Activated naive CD8-positive, alpha-beta T cell treated with anti-CD3 and anti-CD28 coated beads, Interleukin-2, amount 50 U/mL, for 24 hours (primary cell): ENCODE results near the gene SYN1.
A peak's percentile ranks its signal among the peaks of the same experiment; 100 is the strongest.

Experiments used
- ATAC-seq: fragments of 150-1000 bp; cut with Tn5 transposase; one replicate; pipeline ENCODE4 v1.10.0; 2021
- DNase-seq: peaks from one replicate; pipeline ENCODE4 v3.0.0; 2021
- H3K27ac Mint-ChIP-seq: one replicate; pipeline ENCODE4 v1.8.0; 2021; ENCODE audit warnings: mild to moderate bottlenecking, mixed read lengths
- H3K27me3 Mint-ChIP-seq: one replicate; pipeline ENCODE4 v1.8.0; 2021; ENCODE audit warnings: mixed read lengths
- H3K36me3 Mint-ChIP-seq: one replicate; pipeline ENCODE4 v1.8.0; 2021; ENCODE audit warnings: low read depth, mixed read lengths
- H3K4me1 Mint-ChIP-seq: one replicate; pipeline ENCODE4 v1.8.0; 2021; ENCODE audit warnings: mixed read lengths
- H3K4me3 Mint-ChIP-seq: one replicate; pipeline ENCODE4 v1.8.0; 2021; ENCODE audit warnings: mild to moderate bottlenecking, moderate library complexity, mixed read lengths
- H3K9me3 Mint-ChIP-seq: one replicate; pipeline ENCODE4 v1.8.0; 2021; ENCODE audit warnings: mixed read lengths

Gene SYN1

DNA sequence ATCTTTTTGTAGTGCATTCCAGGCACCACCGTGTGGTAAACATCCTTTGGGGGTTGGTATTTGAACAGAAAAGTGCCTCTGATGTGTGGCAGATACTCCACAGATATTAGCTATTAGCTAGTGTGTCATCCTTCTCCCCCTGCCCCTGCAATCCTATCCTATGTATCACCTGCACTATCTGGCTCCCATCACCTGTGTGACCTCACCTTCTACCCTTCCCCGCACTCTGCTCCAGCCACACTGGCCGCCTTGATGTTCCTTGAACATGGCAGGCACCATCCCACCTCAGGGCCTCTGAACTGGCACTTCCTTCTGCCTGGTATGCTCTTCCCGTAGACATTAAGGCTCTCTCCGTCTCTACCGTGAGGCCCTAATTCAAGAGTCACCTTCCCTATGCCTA is 27.0 kb upstream of the SYN1 start:
- H3K9me3 Mint-ChIP-seq: no peaks in the 10 kb centered on the region
- DNase-seq (no peak), ATAC-seq (no peak)
- H3K36me3 Mint-ChIP-seq: peaks cover 29% of the 10 kb centered on the region
- peak overlapping the region; percentile 22 for H3K27ac Mint-ChIP-seq
- H3K27me3 Mint-ChIP-seq: no peaks in the 10 kb centered on the region
- no peak overlapping the region for H3K4me3 Mint-ChIP-seq
- peaks cover 52% of the 10 kb centered on the region for H3K4me1 Mint-ChIP-seq

DNA sequence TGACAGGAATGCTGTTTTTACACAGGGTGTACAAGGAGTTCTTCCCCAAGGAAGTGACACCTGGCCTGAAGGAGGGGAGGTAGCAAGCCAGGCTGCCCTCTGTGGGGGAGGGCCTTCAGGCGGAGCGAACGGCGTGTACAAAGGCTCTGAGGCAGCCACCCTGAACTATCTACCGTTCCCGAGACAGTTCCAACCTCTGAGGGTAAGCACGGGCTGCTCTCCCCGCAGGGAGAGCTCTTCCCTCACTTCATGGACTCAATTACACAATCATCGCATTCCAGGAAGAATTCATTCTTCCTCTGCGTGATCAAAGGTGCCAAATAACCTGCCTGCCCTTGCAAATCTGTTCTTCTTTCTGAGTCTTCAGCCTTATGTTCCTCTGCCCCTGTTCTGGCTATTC is 25.9 kb upstream of the SYN1 start:
- Mint-ChIP-seq H3K4me1 (peaks cover 43% of the 10 kb centered on the region), H3K27me3 (no peaks in the 10 kb centered on the region), H3K27ac (no peak overlapping the region), H3K9me3 (no peaks in the 10 kb centered on the region), H3K36me3 (peaks cover 31% of the 10 kb centered on the region), H3K4me3 (no peak overlapping the region)
- DNase-seq: no peak
- ATAC-seq: no peak

DNA sequence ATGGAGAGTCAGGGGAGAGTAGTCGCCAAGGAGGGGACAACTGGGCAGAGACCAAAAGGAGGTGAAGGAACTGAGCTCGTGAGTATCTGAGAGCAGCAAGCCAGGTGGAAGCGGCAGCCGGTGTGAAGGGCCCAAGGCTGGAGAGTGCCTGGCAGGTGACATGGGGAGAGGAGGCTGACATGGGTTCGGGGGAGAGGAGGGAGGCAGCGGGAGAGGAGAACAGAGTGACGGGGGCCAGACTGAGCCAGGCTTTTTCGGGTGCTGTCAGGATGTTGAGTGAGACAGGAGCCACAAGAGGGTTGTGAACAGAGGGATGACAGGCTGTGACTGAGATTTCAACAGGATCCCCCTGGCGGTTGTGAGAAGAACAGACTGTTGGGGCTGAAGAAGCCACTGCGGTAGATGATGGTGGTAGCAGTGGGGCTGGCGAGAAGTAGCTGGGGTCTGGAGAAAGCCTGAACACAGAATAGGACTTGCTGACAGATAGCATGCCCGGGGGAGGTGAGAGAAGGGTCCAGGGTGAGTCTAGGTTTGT is 25.0 kb upstream of the SYN1 start:
- no peak overlapping the region for H3K4me3 Mint-ChIP-seq
- no peak overlapping the region for H3K27ac Mint-ChIP-seq
- peaks cover 40% of the 10 kb centered on the region for H3K36me3 Mint-ChIP-seq
- ATAC-seq (peak; percentile 41), DNase-seq (no peak)
- H3K4me1 Mint-ChIP-seq: peaks cover 42% of the 10 kb centered on the region
- H3K9me3 Mint-ChIP-seq: no peaks in the 10 kb centered on the region
- H3K27me3 Mint-ChIP-seq: no peaks in the 10 kb centered on the region

DNA sequence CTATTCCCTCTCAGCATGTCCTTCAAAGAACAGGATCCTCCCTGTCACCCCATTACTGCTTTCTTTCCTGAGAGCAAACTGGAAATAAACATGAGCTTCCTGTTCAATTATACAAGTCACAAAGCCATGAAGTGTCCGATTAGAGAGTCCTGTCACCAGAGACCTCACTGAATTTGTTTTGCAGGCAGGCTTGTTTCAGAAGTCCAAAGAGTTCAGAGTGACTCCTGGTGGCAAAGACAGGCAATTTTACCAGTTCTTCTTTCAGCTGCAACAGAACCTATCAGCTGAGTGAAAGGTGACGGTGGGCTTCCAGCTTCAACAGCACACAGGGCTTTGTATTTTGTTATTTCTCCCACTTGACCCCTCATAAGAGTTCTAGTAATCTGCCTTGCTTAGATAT is 24.3 kb upstream of the SYN1 start:
- ATAC-seq (no peak), DNase-seq (no peak)
- Mint-ChIP-seq H3K27me3 (no peaks in the 10 kb centered on the region), H3K4me3 (no peak overlapping the region), H3K4me1 (peaks cover 40% of the 10 kb centered on the region), H3K36me3 (peaks cover 42% of the 10 kb centered on the region), H3K27ac (no peak overlapping the region), H3K9me3 (no peaks in the 10 kb centered on the region)

DNA sequence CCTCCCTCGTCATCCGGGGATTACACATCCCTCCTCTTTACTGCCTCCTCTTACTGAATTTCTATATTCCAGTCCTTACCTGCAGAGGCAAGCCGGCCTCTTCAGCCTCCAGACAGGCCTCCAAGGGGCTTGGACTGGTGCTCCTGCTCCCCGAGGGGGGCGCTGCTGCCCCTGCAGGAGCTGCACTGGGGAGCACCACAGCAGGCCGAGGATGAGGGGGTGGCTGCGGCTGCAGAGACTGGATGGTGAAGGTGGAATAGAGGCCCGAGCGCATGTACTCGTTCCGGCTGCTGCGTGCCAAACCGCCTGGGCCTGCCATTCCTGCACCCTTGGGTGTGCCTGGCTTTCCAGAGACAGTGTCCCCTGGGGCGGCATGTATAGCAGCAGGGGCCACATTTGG is 19.2 kb upstream of the SYN1 start:
- no peaks in the 10 kb centered on the region for H3K9me3 Mint-ChIP-seq
- H3K27ac Mint-ChIP-seq: no peak overlapping the region
- ATAC-seq: no peak
- H3K4me3 Mint-ChIP-seq: no peak overlapping the region
- DNase-seq: no peak
- no peaks in the 10 kb centered on the region for H3K27me3 Mint-ChIP-seq
- H3K4me1 Mint-ChIP-seq: peaks cover 23% of the 10 kb centered on the region
- peaks cover 36% of the 10 kb centered on the region for H3K36me3 Mint-ChIP-seq

DNA sequence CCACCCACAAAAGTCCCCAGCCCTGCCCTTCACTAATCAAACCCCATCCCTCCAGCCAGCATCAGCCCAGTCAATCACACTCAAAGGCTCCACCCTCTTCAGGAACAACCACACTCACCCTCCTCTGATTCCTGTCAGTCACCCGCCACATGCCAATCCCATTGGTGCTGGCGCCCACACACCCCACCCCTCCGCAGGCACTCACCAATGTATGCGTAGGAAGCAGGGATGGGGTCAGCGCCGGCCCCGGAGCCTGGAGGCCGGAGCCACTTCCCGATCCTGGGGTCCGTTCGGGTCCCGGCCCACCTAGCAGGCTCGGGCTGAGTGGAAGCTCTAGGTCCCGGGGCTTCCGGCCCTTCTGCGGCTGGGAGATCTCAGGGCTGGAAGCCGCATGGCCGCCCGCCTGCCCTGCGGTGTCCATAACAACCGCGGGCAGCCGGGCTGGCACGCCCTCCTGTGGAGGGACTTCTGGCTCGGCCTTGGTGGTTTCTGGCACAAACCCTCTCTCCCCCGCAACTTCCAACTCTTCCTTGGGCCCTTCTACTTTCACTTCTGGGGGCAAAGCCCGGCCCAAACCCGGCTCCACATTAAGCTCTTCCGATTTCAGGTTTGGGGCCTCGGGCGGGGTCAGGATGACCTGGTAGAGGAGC is 18.0 kb upstream of the SYN1 start:
- peak overlapping the region; percentile 65 for H3K4me3 Mint-ChIP-seq
- peaks cover 21% of the 10 kb centered on the region for H3K4me1 Mint-ChIP-seq
- H3K27me3 Mint-ChIP-seq: no peaks in the 10 kb centered on the region
- H3K27ac Mint-ChIP-seq: peak overlapping the region; percentile 52
- peak; percentile 54 for ATAC-seq
- H3K9me3 Mint-ChIP-seq: no peaks in the 10 kb centered on the region
- peaks cover 36% of the 10 kb centered on the region for H3K36me3 Mint-ChIP-seq
- no peak for DNase-seq

DNA sequence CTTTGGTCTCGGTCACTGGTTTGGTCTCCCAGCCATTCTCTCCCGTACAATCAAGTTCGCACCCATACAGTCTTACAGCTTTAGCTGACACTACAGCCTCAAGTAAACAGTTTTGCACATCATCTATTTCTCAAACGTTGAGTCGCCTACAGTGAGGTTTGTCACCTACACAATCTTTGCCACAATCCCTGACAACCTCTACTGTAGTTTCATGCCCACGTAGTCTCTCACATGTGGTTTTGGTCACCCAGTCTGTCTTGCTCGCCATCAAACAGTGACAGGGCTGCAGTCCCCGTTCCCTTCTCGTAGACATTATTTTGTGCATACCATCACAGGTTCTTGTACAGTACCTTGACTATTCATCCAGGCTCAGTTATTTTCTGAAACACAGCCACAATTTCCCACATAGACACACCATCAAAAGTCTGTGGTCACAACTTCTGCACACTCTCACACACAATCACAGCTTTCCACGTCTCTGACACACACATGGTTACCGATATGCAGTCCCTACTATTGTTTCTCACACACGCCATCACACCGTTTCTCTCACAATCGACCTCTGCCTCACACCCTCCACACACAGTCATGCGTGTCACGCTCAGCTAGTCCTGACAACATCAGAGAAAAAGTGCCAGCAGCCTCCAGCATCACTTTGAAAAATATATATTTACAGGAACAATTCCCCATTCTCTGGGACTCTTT is 15.4 kb upstream of the SYN1 start:
- H3K27me3 Mint-ChIP-seq: no peaks in the 10 kb centered on the region
- H3K27ac Mint-ChIP-seq: no peak overlapping the region
- H3K9me3 Mint-ChIP-seq: no peaks in the 10 kb centered on the region
- DNase-seq (no peak), ATAC-seq (peak; percentile 67)
- peaks cover 21% of the 10 kb centered on the region for H3K36me3 Mint-ChIP-seq
- no peak overlapping the region for H3K4me3 Mint-ChIP-seq
- peaks cover 25% of the 10 kb centered on the region for H3K4me1 Mint-ChIP-seq

DNA sequence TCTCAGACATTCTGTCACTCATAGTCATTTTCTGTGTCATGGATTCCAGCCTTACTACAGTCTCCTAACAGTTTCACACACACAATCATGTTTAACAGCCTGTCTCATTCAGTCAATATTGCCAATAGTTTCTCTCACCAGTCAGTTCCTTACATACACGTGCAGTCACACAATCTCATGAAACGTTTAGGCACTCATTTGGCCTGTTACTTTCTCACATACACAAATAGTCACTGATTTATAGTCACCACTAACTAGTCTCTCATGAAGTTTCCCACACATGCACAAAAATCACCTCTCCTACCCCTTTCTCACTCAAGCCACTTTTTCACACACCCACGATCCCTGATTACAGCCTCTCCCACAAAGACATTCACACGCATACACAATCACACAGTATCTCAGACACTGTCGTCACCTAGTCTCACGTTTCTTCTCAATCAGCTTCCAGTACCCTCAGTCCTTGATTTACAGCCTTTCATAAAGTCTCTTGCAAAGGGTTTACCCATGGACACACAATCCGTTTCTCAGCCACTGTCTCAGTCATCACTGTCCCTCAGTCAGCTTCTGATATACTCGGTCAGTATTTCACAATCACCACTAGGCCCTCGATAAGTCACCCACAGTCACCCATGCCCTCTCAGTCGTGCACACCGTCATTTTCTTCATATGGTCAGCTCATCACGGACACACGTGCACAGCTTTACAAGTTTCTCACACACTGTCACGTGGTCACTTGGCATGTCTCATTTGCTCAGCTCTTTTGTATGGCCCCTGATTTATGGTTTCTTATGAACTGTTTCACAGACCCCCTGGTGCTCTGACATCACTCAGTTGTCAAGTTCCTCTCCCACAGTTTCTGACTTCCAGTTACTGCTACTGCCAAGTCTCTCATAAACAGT is 14.3 kb upstream of the SYN1 start:
- ATAC-seq (no peak), DNase-seq (no peak)
- Mint-ChIP-seq H3K9me3 (no peaks in the 10 kb centered on the region), H3K36me3 (peaks cover 15% of the 10 kb centered on the region), H3K4me1 (peaks cover 32% of the 10 kb centered on the region), H3K4me3 (no peak overlapping the region), H3K27ac (no peak overlapping the region), H3K27me3 (no peaks in the 10 kb centered on the region)

DNA sequence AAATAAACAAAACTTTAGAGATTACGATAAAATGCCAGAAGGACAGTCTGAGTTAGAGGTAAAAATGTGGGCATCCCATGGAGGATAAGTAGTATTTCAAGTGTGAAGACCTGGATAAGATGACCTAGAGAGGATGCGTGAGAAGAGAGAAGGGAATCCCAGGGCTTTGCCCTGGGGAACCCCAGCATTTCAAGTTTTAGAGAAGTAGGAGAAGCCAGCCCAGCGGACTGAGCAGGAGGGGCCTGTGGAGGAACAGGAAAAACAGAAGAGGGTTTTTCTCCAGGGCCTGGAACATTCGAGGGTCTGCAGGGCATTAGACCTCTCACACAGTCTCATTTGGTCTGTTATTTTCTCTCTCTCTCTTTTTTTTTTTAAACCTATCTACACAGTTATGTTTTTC is 13.0 kb upstream of the SYN1 start:
- DNase-seq (no peak), ATAC-seq (no peak)
- H3K36me3 Mint-ChIP-seq: peaks cover 10% of the 10 kb centered on the region
- peaks cover 28% of the 10 kb centered on the region for H3K4me1 Mint-ChIP-seq
- H3K27ac Mint-ChIP-seq: no peak overlapping the region
- no peak overlapping the region for H3K4me3 Mint-ChIP-seq
- no peaks in the 10 kb centered on the region for H3K9me3 Mint-ChIP-seq
- no peaks in the 10 kb centered on the region for H3K27me3 Mint-ChIP-seq

DNA sequence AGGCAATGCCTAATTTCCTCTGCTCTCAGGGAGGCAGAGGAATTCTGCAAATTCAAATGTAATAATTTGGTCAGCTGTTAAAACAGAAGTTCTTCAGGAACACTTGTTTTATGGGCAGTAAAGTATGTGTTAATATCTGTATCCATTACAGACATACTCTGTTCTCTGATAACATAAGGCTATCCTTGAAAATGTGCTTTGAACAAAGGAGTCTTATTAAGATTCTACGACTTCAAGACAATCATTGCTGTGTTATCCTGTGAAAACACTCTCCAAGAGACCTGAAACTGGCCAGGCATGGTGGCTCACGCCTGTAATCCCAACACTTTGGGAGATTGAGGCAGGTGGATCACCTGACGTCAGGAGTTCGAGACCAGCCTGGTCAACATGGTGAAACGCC is 12.0 kb upstream of the SYN1 start:
- Mint-ChIP-seq H3K4me3 (no peak overlapping the region), H3K27ac (no peak overlapping the region), H3K9me3 (no peaks in the 10 kb centered on the region), H3K27me3 (no peaks in the 10 kb centered on the region), H3K4me1 (peaks cover 24% of the 10 kb centered on the region), H3K36me3 (peaks cover 4% of the 10 kb centered on the region)
- DNase-seq: no peak
- ATAC-seq: no peak

DNA sequence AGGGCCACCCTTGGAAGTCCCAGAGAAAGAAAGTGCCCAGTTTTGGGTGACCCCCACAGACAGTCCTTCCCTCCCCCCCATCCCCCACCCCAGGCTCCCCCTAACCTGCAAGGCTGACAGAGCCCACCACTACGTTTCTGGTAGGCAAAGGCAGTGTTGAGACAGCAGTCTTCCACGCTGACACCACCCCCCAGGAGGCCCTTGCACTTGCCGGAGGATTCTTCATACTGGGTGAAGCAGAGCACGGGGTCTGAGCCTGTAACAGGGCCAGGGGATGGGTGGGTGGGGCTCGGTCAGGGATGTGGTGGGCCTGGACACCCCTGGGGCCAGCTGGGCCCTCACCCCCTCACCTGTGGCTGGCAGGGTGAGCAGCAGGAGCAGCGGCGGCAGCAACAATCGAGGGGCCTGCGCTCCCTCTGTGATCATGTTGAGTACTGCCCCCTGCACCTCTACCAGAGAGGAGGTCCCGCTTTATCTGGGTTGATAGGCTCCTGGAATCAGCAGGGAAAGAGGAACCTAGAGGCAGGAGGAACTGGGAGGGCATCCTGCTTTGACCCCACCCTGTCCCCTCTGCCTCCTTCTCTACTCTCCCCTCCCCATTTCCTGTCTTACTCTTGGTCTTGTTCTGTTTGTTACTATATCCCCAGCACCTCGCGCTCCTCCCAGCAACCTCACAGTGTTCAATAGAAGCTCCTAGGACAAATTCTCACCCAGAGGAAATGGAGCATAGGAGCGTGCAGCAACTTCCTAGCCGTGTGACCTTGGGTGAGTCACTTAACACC is 10.0 kb upstream of the SYN1 start, which contains the start of gene CFP:
CFP (minus strand) TSS at position 512 of the 782 bp plus-strand sequence; CDS start at position 426, 86 bp downstream.
- Mint-ChIP-seq H3K4me3 (peak within 1 kb of the TSS; percentile 46), H3K36me3 (no peaks in the 10 kb centered on the region), H3K27ac (peak within 1 kb of the TSS; percentile 83), H3K9me3 (no peaks in the 10 kb centered on the region), H3K27me3 (no peaks in the 10 kb centered on the region), H3K4me1 (peaks cover 18% of the 10 kb centered on the region)
- DNase-seq (no peak), ATAC-seq (peak; percentile 31)

DNA sequence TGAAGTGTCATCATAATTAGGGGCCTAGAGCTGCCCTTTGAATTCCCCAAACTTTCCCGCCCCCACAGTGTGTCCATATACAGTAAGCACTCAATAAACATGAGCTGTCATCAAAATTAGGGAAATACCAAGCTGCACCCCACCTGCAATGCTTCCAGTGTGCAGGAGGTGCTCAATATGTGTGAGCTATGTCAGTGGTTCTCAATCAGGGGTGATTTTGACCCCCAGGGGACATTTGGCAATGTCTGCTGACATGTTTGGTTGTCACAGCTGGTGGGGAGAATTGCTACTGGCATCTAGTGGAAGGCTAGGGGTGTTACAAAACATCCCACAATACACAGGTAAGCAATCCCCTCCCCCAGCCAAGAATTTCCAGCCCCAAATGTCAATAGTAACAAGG is 9.3 kb upstream of the SYN1 start:
- no peaks in the 10 kb centered on the region for H3K36me3 Mint-ChIP-seq

DNA sequence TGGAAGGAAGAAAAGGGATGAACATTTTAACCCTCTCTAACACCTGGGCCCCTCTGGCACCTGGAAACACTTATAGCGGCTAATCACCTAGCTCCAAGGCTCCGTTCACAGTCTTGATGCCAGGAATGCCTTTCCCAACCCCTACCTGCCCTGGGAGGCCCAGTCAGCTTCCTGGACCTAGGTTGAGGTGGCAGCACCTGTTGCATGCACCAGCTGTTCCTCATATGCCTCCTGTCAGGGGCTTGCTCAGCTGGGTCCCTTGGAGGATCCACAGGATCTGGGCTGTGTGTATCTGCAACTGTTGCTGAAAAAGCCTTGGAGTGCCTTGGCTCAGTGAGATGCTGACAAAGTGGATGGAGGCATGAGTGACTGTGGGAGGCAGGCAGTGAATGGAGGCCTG is 5.7 kb upstream of the SYN1 start:
- no peaks in the 10 kb centered on the region for H3K27me3 Mint-ChIP-seq
- DNase-seq (no peak), ATAC-seq (no peak)
- no peaks in the 10 kb centered on the region for H3K9me3 Mint-ChIP-seq
- H3K36me3 Mint-ChIP-seq: no peaks in the 10 kb centered on the region
- peaks cover 29% of the 10 kb centered on the region for H3K4me1 Mint-ChIP-seq
- no peak overlapping the region for H3K27ac Mint-ChIP-seq
- H3K4me3 Mint-ChIP-seq: no peak overlapping the region

More for the DNA sequence above, 9.3 kb upstream of the SYN1 start:
- H3K27me3 Mint-ChIP-seq: no peaks in the 10 kb centered on the region
- no peak for DNase-seq
- peak overlapping the region; percentile 68 for H3K27ac Mint-ChIP-seq
- peak; percentile 25 for ATAC-seq
- peak overlapping the region; percentile 46 for H3K4me3 Mint-ChIP-seq
- H3K9me3 Mint-ChIP-seq: no peaks in the 10 kb centered on the region
- H3K4me1 Mint-ChIP-seq: peaks cover 21% of the 10 kb centered on the region

DNA sequence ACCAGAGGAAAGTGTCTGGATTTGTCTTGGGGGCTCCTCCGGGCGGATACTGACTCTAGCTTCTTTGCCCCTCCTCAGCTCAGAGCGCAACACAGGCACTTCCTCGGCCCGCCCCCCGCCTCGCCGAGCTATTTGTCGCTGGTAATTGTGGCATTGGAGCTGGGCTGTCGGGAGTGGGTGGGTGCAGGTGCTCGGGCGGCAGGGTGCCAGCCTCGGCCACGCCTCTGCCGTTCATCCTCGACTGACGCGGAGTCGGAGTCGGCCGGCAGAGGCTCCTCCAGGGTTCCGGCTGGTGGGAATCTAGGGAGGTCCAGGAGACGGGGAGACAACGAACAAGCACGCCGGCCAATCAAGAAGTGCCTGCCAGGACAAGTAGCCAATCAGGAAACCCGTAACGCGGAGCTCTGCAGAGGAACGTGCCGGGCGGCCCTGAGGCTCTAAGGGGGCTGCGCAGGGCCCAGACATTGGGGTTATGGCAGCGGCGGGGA is 3.9 kb upstream of the SYN1 start:
- no peaks in the 10 kb centered on the region for H3K9me3 Mint-ChIP-seq
- H3K4me3 Mint-ChIP-seq: peak overlapping the region; percentile 69
- H3K4me1 Mint-ChIP-seq: peaks cover 21% of the 10 kb centered on the region
- ATAC-seq (peak; percentile 61), DNase-seq (peak; percentile 34)
- no peaks in the 10 kb centered on the region for H3K27me3 Mint-ChIP-seq
- no peaks in the 10 kb centered on the region for H3K36me3 Mint-ChIP-seq
- no peak overlapping the region for H3K27ac Mint-ChIP-seq
